Upper lobe of right lung (tissue), 1 donor: ENCODE results near the gene LAMP5. TPM values are rescaled to one million over a fixed set of nuclear protein-coding genes. Genes with fewer than 3 reads are reported as not detected.

Experiments
- ATAC-seq: fragments of 200-7000 bp; cut with Tn5 transposase; one replicate; pipeline ENCODE4 v1.9.1; 2020; ENCODE audit warnings: mild to moderate bottlenecking, moderate library complexity
- DNase-seq: peaks from one replicate; pipeline ENCODE4 v3.0.0-alpha.2; 2020
- H3K27ac ChIP-seq: fragments of 200-600 bp; one replicate; pipeline ENCODE4 v1.8.0; 2022
- H3K27me3 ChIP-seq: fragments of 200-600 bp; one replicate; pipeline ENCODE4 v1.8.0; 2022; ENCODE audit warnings: mild to moderate bottlenecking
- H3K36me3 ChIP-seq: fragments of 200-600 bp; one replicate; pipeline ENCODE4 v1.8.0; 2022
- H3K4me1 ChIP-seq: fragments of 200-600 bp; one replicate; pipeline ENCODE4 v1.8.0; 2022
- H3K4me3 ChIP-seq: fragments of 200-600 bp; one replicate; pipeline ENCODE4 v1.8.0; 2022; ENCODE audit warnings: mild to moderate bottlenecking
- H3K9me3 ChIP-seq: fragments of 200-600 bp; one replicate; pipeline ENCODE4 v1.8.0; 2022
- intact Hi-C: fragments of 100-400 bp; cut with DNase I; formaldehyde crosslinking; loops from one replicate; pipeline ENCODE4 v1.11.0; 2022
- total RNA-seq: library from RNA; stranded (reverse); fragmentation: NEBNext Ultra II Directional; extraction: Animal tissue kit (Norgen Biotek cat#: 25700); gene quantifications from one replicate; pipeline ENCODE4 v1.2.1, GENCODE V29; 2021
- TF ChIP-seq, protein P1 (sequence below): fragments of 200-600 bp; IDR thresholded peaks from one replicate; pipeline ENCODE4 v1.8.0; 2022; ENCODE audit warnings: antibody characterized with exemption
- donor health status: DM: no; HTN: yes; CAD: no; lungs with severe emphysema.

LAMP5 gene
- total RNA-seq, 1 donor from 2014 or later, result 0.49 TPM

DNA sequence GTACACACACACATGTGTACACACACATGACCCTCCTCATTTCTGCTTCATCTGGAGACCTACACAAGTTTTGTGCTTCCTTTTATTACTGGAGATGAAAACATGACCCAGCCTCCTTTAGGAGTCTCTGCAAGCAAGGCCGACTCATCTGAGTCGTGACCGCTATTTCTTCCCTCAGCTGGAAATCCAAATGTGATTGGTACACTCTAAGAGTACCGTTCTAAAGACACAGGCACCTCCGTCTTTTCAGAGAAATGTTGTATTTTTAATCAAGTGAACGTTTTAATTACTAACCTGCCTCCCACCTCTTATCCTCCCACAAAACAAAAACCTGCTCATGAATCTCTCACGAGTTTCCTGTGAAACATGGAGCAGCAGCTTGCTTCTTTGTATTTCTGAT lies 63.0 kb downstream of the LAMP5 start:
- TF ChIP-seq, protein P1, sequence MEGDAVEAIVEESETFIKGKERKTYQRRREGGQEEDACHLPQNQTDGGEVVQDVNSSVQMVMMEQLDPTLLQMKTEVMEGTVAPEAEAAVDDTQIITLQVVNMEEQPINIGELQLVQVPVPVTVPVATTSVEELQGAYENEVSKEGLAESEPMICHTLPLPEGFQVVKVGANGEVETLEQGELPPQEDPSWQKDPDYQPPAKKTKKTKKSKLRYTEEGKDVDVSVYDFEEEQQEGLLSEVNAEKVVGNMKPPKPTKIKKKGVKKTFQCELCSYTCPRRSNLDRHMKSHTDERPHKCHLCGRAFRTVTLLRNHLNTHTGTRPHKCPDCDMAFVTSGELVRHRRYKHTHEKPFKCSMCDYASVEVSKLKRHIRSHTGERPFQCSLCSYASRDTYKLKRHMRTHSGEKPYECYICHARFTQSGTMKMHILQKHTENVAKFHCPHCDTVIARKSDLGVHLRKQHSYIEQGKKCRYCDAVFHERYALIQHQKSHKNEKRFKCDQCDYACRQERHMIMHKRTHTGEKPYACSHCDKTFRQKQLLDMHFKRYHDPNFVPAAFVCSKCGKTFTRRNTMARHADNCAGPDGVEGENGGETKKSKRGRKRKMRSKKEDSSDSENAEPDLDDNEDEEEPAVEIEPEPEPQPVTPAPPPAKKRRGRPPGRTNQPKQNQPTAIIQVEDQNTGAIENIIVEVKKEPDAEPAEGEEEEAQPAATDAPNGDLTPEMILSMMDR, result no peak
- no peak overlapping the region for H3K27ac ChIP-seq
- intact Hi-C loops, result no loop called here
- H3K4me1 ChIP-seq, result no peaks in the 10 kb centered on the region
- no peak for DNase-seq
- H3K4me3 ChIP-seq, result no peak overlapping the region
- no peak for ATAC-seq
- H3K9me3 ChIP-seq, result no peaks in the 10 kb centered on the region
- no peaks in the 10 kb centered on the region for H3K36me3 ChIP-seq
- no peaks in the 10 kb centered on the region for H3K27me3 ChIP-seq

DNA sequence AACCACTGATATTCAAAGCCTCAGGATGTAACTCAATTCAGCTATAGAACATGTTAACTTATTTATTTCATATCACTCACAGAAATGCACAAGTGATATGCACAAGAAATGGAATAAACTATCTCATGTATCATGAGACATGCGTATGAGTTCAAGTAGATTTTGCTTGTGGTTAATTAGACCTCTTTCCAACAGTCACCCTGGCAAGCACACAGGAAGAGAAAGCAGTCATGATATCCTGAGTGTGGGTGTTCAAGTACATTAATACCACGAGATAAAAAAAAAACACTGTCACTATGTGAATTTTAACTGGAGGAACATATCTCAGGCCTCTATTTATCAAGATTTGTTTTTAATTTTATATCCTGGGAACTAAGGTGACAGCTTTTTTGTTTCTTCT lies 64.2 kb downstream of the LAMP5 start:
- H3K27ac ChIP-seq, result no peak overlapping the region
- DNase-seq, result no peak
- no peak overlapping the region for H3K4me3 ChIP-seq
- no peaks in the 10 kb centered on the region for H3K27me3 ChIP-seq
- TF ChIP-seq, protein P1, result no peak
- no peaks in the 10 kb centered on the region for H3K9me3 ChIP-seq
- no peaks in the 10 kb centered on the region for H3K36me3 ChIP-seq
- peak; percentile 30 for ATAC-seq
- H3K4me1 ChIP-seq, result no peaks in the 10 kb centered on the region
- intact Hi-C loops, result no loop called here
